ENCODE data around the gene PLEKHO2. TPM values are rescaled to one million over a fixed set of nuclear protein-coding genes. Genes with fewer than 3 reads are reported as not detected.
A peak's percentile ranks its signal among the peaks of the same experiment; 100 is the strongest.

PLEKHO2 gene
- total and polyA plus RNA-seq, 2 of the 13 experiments (the other 11 are each of a cell fraction or from before 2014, with no cell fraction given), result 3.8 to 4.8 TPM

DNA sequence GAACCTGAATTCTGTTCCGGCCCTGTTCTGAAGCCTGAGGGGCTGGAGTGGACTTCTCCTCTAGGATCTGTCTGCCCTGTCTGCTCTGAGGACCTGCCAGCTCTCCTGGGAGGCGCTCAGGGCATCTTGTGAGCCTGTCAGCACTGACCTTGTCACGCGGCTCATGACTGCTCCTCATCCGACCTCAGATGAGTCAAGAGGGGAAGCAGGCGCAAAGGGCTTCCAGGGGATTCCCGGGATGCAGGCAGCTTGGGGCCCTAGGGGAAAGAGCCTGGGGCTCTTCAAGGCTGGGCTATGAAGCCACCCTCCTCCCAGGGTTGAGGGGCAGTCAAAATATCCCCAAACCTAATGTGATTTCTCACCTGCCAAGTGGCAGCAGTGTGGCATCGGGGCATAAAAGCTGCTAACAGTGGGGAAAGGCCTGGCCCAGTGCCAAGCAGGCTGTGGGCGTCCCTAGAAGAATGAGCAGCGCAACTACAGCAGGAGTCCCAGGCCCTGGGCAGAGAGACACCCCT, 42.3 kb downstream of the PLEKHO2 start (continued):
- TF ChIP-seq LCORL (IDR thresholded peaks at IDR 0.05), result 0 out of 2 replicates have a peak, but pooled peaks have one; percentile 19
- TF ChIP-seq LCORL (CRISPR knock-in tag; IDR thresholded peaks at IDR 0.05), result no peak
- TF ChIP-seq SAP130 (CRISPR knock-in tag; IDR thresholded peaks at IDR 0.05; ENCODE audit: low read depth), result peak; percentile 34; the same call in 1 of the 2 replicates
- no peak for TF ChIP-seq TAF1 (CRISPR knock-in tag; IDR thresholded peaks at IDR 0.05)
- TF ChIP-seq, protein P1, sequence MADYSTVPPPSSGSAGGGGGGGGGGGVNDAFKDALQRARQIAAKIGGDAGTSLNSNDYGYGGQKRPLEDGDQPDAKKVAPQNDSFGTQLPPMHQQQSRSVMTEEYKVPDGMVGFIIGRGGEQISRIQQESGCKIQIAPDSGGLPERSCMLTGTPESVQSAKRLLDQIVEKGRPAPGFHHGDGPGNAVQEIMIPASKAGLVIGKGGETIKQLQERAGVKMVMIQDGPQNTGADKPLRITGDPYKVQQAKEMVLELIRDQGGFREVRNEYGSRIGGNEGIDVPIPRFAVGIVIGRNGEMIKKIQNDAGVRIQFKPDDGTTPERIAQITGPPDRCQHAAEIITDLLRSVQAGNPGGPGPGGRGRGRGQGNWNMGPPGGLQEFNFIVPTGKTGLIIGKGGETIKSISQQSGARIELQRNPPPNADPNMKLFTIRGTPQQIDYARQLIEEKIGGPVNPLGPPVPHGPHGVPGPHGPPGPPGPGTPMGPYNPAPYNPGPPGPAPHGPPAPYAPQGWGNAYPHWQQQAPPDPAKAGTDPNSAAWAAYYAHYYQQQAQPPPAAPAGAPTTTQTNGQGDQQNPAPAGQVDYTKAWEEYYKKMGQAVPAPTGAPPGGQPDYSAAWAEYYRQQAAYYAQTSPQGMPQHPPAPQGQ (CRISPR knock-in tag; IDR thresholded peaks at IDR 0.05; ENCODE audit: borderline replicate concordance), result no peak
- TF ChIP-seq U2AF2 (IDR thresholded peaks at IDR 0.05; ENCODE audit: low read depth, low read length), result no peak
- TF ChIP-seq, protein P2, sequence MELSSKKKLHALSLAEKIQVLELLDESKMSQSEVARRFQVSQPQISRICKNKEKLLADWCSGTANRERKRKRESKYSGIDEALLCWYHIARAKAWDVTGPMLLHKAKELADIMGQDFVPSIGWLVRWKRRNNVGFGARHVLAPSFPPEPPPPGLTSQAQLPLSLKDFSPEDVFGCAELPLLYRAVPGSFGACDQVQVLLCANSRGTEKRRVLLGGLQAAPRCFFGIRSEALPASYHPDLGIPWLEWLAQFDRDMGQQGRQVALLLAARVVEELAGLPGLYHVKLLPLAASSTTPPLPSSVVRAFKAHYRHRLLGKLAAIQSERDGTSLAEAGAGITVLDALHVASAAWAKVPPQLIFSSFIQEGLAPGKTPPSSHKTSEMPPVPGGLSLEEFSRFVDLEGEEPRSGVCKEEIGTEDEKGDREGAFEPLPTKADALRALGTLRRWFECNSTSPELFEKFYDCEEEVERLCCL (CRISPR knock-in tag; IDR thresholded peaks at IDR 0.05; ENCODE audit: borderline replicate concordance), result no peak
- TF ChIP-seq, protein P3, sequence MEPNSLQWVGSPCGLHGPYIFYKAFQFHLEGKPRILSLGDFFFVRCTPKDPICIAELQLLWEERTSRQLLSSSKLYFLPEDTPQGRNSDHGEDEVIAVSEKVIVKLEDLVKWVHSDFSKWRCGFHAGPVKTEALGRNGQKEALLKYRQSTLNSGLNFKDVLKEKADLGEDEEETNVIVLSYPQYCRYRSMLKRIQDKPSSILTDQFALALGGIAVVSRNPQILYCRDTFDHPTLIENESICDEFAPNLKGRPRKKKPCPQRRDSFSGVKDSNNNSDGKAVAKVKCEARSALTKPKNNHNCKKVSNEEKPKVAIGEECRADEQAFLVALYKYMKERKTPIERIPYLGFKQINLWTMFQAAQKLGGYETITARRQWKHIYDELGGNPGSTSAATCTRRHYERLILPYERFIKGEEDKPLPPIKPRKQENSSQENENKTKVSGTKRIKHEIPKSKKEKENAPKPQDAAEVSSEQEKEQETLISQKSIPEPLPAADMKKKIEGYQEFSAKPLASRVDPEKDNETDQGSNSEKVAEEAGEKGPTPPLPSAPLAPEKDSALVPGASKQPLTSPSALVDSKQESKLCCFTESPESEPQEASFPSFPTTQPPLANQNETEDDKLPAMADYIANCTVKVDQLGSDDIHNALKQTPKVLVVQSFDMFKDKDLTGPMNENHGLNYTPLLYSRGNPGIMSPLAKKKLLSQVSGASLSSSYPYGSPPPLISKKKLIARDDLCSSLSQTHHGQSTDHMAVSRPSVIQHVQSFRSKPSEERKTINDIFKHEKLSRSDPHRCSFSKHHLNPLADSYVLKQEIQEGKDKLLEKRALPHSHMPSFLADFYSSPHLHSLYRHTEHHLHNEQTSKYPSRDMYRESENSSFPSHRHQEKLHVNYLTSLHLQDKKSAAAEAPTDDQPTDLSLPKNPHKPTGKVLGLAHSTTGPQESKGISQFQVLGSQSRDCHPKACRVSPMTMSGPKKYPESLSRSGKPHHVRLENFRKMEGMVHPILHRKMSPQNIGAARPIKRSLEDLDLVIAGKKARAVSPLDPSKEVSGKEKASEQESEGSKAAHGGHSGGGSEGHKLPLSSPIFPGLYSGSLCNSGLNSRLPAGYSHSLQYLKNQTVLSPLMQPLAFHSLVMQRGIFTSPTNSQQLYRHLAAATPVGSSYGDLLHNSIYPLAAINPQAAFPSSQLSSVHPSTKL (CRISPR knock-in tag; IDR thresholded peaks at IDR 0.05), result peak; percentile 28; the same call in 1 of the 2 replicates
